Adrenal gland (tissue), 12 donors: Measurements from ENCODE around the gene DLG2. TPM values are rescaled to one million over a fixed set of nuclear protein-coding genes. Genes with fewer than 3 reads are reported as not detected.

Experiments
- DNase-seq, 7 donors: peaks; one replicate each; pipeline ENCODE4 v3.0.0-alpha.2; 2019 to 2020
- H3K27ac ChIP-seq, 5 donors: fragments of 200-600 bp; sonication (generic) in 4 of 5; 1 replicate in 3 of 5; 2 replicates in 2 of 5; pipeline versions ENCODE4 v1.5.1 to v1.8.0; 2016 to 2020; ENCODE audit warnings: mild to moderate bottlenecking in 1 of 5
- H3K27me3 ChIP-seq: fragments of 200-600 bp; 2 replicates; pipeline ENCODE4 v1.8.0; 2021
- H3K36me3 ChIP-seq, 2 donors: fragments of 200-600 bp; replicated peaks in 1 of 2; 1 replicate in 1 of 2; 2 replicates in 1 of 2; pipeline versions ENCODE4 v1.5.1 to v1.8.0; 2018 to 2022
- H3K4me1 ChIP-seq, 2 donors: fragments of 200-600 bp; replicated peaks in 1 of 2; 1 replicate in 1 of 2; 2 replicates in 1 of 2; pipeline versions ENCODE4 v1.5.1 to v1.8.0; 2018 to 2021
- H3K4me3 ChIP-seq, 4 donors: fragments of 200-600 bp; sonication (generic) in 3 of 4; one replicate each; pipeline ENCODE4 v1.5.1; 2016 to 2018
- H3K9me3 ChIP-seq, 3 donors: fragments of 200-600 bp; sonication (generic) in 1 of 3; replicated peaks in 1 of 3; 1 replicate in 2 of 3; 2 replicates in 1 of 3; pipeline versions ENCODE4 v1.5.1 to v1.8.0; 2016 to 2021
- CTCF ChIP-seq, 6 experiments: fragments of 450-650 bp in 4 of 6; fragments of 200-600 bp in 2 of 6; sonication (generic) in 1 of 6; IDR thresholded peaks; 1 replicate in 5 of 6; 2 replicates in 1 of 6; pipeline versions ENCODE4 v1.5.1 to v1.8.0; 2016 to 2021; ENCODE audit warnings: antibody characterized with exemption in 6 of 6, mild to moderate bottlenecking in 2 of 6, moderate library complexity in 1 of 6
- POLR2A ChIP-seq, 2 donors: fragments of 450-650 bp; IDR thresholded peaks; one replicate each; pipeline ENCODE4 v1.6.1; 2017; ENCODE audit warnings: antibody characterized with exemption in 2 of 2, mild to moderate bottlenecking in 2 of 2, moderate library complexity in 1 of 2
- WGBS, 4 donors: extraction: QIAGEN DNeasy Blood & Tissue Kit in 2 of 4; methylation state at CpG; one replicate each; pipeline versions ENCODE4 v1.1.5 to v1.1.7; 2013 to 2017; 5-methylcytosine and 5-hydroxymethylcytosine counted together
- intact Hi-C, 2 donors: fragments of 100-400 bp; cut with DNase I; formaldehyde crosslinking; loops; one replicate each; pipeline versions ENCODE4 v1.14.1 to v1.15.0; 2022 to 2023
- polyA plus RNA-seq, 3 donors: library from polyadenylated mRNA; stranded (reverse); fragments of 200-250 nt in 2 of 3; fragments of 350-450 nt in 1 of 3; fragmentation: Illumina TruSeq in 1 of 3; extraction: RNeasy Lipid Tissue Mini Kit (QIAGEN cat#74804) in 1 of 3; gene quantifications; one replicate each; pipeline ENCODE4 v1.2.3, GENCODE V29; 2013 to 2014
- total RNA-seq, 9 donors: library from RNA; depleted of rRNA in 4 of 9; stranded (reverse); fragments of >200 nt in 4 of 9; fragments of 120-200 nt in 1 of 9; fragmentation: NEBNext Ultra II Directional in 1 of 9; extraction: Animal tissue kit (Norgen Biotek cat#: 25700) in 1 of 9; gene quantifications; one replicate each; pipeline versions ENCODE4 v1.1.0 to v1.2.4, GENCODE V29; 2013 to 2023
- donor health status: healthy with polysubstance abuse.
- donor health status: Bipolar disorder and iron deficiency.
- donor health status: DM: yes; HTN: yes; CAD: no.
- donor health status: DM: no; HTN: no; CAD: no.
- donor health status: DM: no; HTN: no; CAD: no.
- donor health status: DM: yes; HTN: yes; CAD: no.

Gene DLG2
- total and polyA plus RNA-seq, 12 donors: 8.3 to 101 (median 37.5) TPM

- no peak for TF ChIP-seq CTCF (IDR thresholded peaks at IDR 0.05)
- no peak for TF ChIP-seq POLR2A (IDR thresholded peaks at IDR 0.05)
- Histone ChIP-seq H3K9me3 (no peaks in the 10 kb centered on the region), H3K27ac (no peak overlapping the region), H3K4me3 (no peak overlapping the region), H3K27me3 (no peaks in the 10 kb centered on the region), H3K4me1 (no peaks in the 10 kb centered on the region), H3K36me3 (no peaks in the 10 kb centered on the region)
- 31 to 91% (median 63%) methylated on average over 3 of the region's 3 CpGs for WGBS, 4 donors
- DNase-seq: no peak
- intact Hi-C loops: no loop called here
Measured at GRCh38 chr11:85088286-85088685, 538.9 kb downstream of the DLG2 start.

- DNase-seq: no peak
- H3K4me1 ChIP-seq: no peaks in the 10 kb centered on the region
- H3K27me3 ChIP-seq: no peaks in the 10 kb centered on the region
- TF ChIP-seq POLR2A (IDR thresholded peaks at IDR 0.05): no peak
- TF ChIP-seq CTCF (IDR thresholded peaks at IDR 0.05): no peak
- H3K36me3 ChIP-seq: no peaks in the 10 kb centered on the region
- intact Hi-C loops: no loop called here
- no peaks in the 10 kb centered on the region for H3K9me3 ChIP-seq
- H3K27ac ChIP-seq: no peak overlapping the region
- 61 to 90% (median 76%) methylated on average over 3 of the region's 3 CpGs for WGBS, 4 donors
- no peak overlapping the region for H3K4me3 ChIP-seq
Measured at GRCh38 chr11:85086504-85087284, 540.5 kb downstream of the DLG2 start.

GRCh38 chr11:85076535-85077330 is 550.4 kb downstream of the DLG2 start:
- Histone ChIP-seq H3K27ac (no peak overlapping the region), H3K9me3 (no peaks in the 10 kb centered on the region), H3K27me3 (no peaks in the 10 kb centered on the region), H3K4me1 (no peaks in the 10 kb centered on the region), H3K36me3 (no peaks in the 10 kb centered on the region), H3K4me3 (no peak overlapping the region)
- 47 to 58% (median 53%) methylated on average over 3 of the region's 3 CpGs for WGBS, 4 donors
- no peak for DNase-seq
- TF ChIP-seq POLR2A (IDR thresholded peaks at IDR 0.05) (no peak), CTCF (IDR thresholded peaks at IDR 0.05) (no peak)
- intact Hi-C loops: no loop called here

- H3K4me3 ChIP-seq: no peak overlapping the region
- WGBS, 4 donors: 86 to 100% (median 93%) methylated on average over 1 of the region's 1 CpG
- TF ChIP-seq CTCF (IDR thresholded peaks at IDR 0.05): no peak
- no peak for TF ChIP-seq POLR2A (IDR thresholded peaks at IDR 0.05)
- intact Hi-C loops: no loop called here
- no peaks in the 10 kb centered on the region for H3K27me3 ChIP-seq
- H3K27ac ChIP-seq: no peak overlapping the region
- H3K4me1 ChIP-seq: no peaks in the 10 kb centered on the region
- DNase-seq: no peak
- H3K36me3 ChIP-seq: no peaks in the 10 kb centered on the region
- H3K9me3 ChIP-seq: no peaks in the 10 kb centered on the region
Measured at GRCh38 chr11:85062659-85063058, 564.5 kb downstream of the DLG2 start.
